GM12864 (cell line): ENCODE measurements around the gene TMPRSS11D.

Experiments
- DNase-seq: peaks from one replicate; pipeline ENCODE4 v3.0.0-alpha.2; 2011; ENCODE audit warnings: low read depth
- H3K4me3 ChIP-seq: 2 replicates; pipeline ENCODE4 v1.5.1; 2011; ENCODE audit warnings: mild to moderate bottlenecking, low read depth, low read length, control low read depth
- TF ChIP-seq, protein P1 (sequence below): IDR thresholded peaks from 2 replicates; pipeline ENCODE4 v1.5.1; 2011; ENCODE audit warnings: low read depth, mild to moderate bottlenecking, moderate library complexity, low read length, control low read depth, inconsistent platforms; ENCODE audit errors: missing control alignments

The TMPRSS11D gene

DNA sequence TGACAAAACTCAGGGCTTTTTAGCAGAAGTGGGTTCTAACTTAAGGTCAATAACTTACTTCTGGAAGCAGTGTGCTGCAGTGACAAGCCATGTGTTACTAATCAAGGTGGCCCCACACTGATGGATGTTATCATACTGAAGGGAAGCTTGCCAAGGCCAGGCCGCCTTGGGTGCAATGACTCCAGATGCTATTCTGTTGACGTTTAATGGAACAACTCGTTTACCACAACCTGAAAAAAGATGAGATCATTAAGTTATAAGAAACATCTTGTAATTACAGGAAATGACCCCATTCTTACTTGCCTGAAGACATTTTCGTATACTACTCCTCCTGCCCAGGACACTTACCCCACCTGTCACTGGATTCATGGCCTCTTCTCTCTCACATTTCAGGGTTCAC, 38.9 kb upstream of the TMPRSS11D start:
- no peak overlapping the region for H3K4me3 ChIP-seq
- no peak for DNase-seq
- TF ChIP-seq, protein P1, sequence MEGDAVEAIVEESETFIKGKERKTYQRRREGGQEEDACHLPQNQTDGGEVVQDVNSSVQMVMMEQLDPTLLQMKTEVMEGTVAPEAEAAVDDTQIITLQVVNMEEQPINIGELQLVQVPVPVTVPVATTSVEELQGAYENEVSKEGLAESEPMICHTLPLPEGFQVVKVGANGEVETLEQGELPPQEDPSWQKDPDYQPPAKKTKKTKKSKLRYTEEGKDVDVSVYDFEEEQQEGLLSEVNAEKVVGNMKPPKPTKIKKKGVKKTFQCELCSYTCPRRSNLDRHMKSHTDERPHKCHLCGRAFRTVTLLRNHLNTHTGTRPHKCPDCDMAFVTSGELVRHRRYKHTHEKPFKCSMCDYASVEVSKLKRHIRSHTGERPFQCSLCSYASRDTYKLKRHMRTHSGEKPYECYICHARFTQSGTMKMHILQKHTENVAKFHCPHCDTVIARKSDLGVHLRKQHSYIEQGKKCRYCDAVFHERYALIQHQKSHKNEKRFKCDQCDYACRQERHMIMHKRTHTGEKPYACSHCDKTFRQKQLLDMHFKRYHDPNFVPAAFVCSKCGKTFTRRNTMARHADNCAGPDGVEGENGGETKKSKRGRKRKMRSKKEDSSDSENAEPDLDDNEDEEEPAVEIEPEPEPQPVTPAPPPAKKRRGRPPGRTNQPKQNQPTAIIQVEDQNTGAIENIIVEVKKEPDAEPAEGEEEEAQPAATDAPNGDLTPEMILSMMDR, result no peak

DNA sequence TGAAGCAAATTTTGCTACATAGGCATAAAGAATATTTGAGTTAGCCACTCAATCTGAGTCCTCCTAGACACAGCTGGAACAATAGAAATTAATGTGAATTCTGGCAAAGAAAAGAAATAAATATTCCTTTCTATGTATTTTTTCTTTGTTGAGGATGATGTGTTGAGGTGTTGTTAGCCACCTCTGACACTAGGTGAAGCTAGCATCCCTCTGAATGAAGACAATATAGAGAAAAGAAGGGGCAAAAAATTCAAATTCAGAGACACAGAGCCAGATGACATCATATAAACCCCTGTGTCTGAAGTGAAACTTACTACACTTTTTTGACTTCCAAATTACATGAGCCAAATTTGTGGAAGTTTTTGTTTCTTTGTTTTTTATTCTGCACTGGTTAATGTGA, 34.6 kb upstream of the TMPRSS11D start:
- H3K4me3 ChIP-seq, result no peak overlapping the region
- TF ChIP-seq, protein P1, result peak; percentile 23
- DNase-seq, result no peak

DNA sequence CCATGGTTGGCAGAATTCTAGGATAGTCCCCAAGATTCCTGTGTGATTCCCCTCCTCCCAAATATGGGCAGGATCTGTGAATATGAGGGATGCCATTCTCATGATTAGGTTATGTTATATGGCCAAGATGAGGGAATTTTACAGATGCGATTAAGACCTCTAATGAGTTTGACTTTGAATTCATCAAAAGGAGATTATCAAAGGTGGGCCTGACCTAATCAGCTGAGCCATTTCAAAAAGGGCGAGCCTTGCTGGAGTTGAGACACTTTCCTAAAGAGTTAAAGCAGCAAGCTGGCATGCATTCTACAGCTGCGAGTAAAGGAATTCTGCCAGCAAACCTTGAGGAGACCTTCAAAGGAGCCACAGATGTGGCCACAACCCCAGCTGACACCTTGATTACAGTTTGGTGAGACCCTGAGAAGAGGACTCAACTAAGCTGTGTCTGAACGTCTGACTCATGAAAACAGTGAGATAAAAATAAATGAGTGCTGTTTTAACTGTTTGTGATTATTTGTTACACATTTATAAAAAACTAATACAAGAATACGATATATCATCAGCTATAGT, 31.7 kb upstream of the TMPRSS11D start:
- no peak overlapping the region for H3K4me3 ChIP-seq
- TF ChIP-seq, protein P1, result no peak
- DNase-seq, result no peak

DNA sequence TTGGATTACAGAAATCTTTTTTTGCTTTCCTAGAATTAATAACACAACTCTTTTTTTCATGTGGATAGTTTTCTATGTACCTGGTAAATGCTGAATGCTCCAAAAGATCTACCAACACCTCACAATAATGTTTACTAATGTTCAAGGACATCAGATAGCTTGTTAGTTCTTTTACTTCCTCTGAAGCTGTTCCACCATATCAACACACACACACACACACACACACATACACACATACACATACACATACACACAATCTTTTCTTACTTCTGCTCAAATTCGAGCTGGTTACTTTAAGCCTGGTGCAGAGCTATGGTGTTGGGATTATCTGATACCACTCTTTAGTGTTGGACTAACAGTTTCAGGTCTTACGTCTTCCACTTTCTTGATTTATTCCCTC, 28.3 kb upstream of the TMPRSS11D start:
- TF ChIP-seq, protein P1, result no peak
- H3K4me3 ChIP-seq, result no peak overlapping the region
- DNase-seq, result no peak

DNA sequence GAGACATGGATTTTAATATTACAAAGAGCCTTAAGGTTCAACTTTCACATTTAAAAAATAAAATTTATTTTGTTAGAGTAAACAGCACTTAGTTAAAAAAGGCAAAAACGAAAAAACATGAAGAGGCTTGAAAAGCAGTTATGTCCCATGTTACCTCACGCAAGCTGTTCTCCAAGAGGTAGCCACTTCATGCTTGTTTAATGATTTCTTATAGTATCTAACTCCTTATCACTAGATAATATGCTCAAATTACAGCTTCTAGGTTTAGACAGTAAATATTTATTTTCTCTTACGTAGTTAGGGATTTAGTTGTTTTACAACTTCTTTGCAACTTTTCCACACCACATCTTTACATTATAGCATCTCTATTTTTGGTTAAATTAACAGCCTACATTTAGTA, 27.8 kb upstream of the TMPRSS11D start:
- no peak for DNase-seq
- TF ChIP-seq, protein P1, result no peak
- H3K4me3 ChIP-seq, result no peak overlapping the region

DNA sequence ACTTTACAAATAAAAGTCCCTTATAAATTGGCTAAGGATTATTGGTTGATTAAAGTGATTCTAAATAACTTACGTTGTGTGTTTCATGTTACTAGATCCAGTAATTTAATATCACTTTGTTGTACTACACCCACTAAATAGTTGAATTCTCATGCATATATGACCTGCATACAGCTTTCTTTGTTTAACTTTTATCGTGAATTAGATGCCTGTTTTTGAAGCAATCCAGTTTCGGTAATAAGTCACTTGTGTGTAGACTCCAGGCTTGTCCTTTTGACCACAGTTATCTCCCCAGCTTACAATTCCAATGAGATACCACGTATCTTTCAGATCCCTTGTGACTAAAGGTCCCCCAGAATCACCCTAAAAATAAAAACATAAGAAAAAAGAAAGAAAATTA, 27.3 kb upstream of the TMPRSS11D start:
- TF ChIP-seq, protein P1, result no peak
- no peak overlapping the region for H3K4me3 ChIP-seq
- no peak for DNase-seq

DNA sequence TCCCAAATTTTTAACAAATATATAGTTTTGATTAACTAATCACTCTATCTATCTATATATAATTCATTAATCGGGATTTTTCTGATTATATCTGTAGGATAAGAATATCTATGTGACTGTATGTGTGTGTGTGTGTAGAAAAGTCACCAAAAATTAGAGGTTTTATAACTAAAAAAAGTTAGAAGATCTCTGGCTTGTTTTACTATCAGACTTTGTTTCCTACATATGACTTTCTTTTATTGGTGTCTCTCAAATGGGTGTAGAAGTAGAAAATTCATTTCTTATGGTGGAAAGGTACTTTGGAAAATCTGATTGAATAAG, 26.7 kb upstream of the TMPRSS11D start:
- TF ChIP-seq, protein P1, result no peak
- no peak for DNase-seq
- H3K4me3 ChIP-seq, result no peak overlapping the region
